ENCODE data around the gene PMEPA1.

PMEPA1 gene

DNA sequence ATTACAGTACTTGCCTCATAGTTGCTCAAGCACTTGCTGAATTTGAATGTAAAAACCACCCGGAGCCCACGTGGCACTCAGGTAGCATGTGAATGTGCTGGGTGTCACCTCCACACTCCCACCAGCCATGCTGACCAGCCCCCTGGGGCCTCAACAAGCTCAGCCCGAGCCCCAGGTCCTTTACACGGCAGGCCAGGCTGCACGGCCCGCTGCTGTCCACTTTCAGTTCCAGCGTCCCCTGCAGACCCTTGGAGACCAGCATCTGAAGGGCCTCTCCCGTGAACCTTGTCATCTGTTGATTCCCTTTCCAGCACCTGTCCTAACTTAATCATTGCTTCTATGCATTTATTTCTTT is 56.3 kb downstream of the PMEPA1 start:
- Histone ChIP-seq H3K4me2 (ENCODE audit: low read length) (no peak overlapping the region), H3K9me3 (ENCODE audit: control insufficient read depth, insufficient read depth, low read length) (no peaks in the 10 kb centered on the region), H3F3A (ENCODE audit: control insufficient read depth, insufficient read depth) (no peaks in the 10 kb centered on the region), H3K27ac (ENCODE audit: low read depth, low read length) (no peak overlapping the region), H3K4me1 (ENCODE audit: control insufficient read depth, low read length) (peaks cover 22% of the 10 kb centered on the region), H4K20me1 (ENCODE audit: control insufficient read depth, insufficient read depth, low read depth, low read length) (no peaks in the 10 kb centered on the region), H3K27me3 (ENCODE audit: control insufficient read depth, low read length) (no peaks in the 10 kb centered on the region), H3K36me3 (ENCODE audit: control insufficient read depth, low read length) (peaks cover 14% of the 10 kb centered on the region), H3K79me2 (ENCODE audit: control insufficient read depth, low read length) (no peaks in the 10 kb centered on the region), H3K9me2 (replicated peaks; ENCODE audit: control insufficient read depth, low read length) (no peaks in the 10 kb centered on the region), H3K4me3 (ENCODE audit: low read length) (no peak overlapping the region)
- TF ChIP-seq EZH2phosphoT487 (IDR thresholded peaks at IDR 0.05; ENCODE audit: borderline replicate concordance, low read length) = no peak
- TF ChIP-seq, protein P1, sequence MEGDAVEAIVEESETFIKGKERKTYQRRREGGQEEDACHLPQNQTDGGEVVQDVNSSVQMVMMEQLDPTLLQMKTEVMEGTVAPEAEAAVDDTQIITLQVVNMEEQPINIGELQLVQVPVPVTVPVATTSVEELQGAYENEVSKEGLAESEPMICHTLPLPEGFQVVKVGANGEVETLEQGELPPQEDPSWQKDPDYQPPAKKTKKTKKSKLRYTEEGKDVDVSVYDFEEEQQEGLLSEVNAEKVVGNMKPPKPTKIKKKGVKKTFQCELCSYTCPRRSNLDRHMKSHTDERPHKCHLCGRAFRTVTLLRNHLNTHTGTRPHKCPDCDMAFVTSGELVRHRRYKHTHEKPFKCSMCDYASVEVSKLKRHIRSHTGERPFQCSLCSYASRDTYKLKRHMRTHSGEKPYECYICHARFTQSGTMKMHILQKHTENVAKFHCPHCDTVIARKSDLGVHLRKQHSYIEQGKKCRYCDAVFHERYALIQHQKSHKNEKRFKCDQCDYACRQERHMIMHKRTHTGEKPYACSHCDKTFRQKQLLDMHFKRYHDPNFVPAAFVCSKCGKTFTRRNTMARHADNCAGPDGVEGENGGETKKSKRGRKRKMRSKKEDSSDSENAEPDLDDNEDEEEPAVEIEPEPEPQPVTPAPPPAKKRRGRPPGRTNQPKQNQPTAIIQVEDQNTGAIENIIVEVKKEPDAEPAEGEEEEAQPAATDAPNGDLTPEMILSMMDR (IDR thresholded peaks at IDR 0.05; ENCODE audit: low read depth, low read length, poor library complexity, severe bottlenecking) = no peak

DNA sequence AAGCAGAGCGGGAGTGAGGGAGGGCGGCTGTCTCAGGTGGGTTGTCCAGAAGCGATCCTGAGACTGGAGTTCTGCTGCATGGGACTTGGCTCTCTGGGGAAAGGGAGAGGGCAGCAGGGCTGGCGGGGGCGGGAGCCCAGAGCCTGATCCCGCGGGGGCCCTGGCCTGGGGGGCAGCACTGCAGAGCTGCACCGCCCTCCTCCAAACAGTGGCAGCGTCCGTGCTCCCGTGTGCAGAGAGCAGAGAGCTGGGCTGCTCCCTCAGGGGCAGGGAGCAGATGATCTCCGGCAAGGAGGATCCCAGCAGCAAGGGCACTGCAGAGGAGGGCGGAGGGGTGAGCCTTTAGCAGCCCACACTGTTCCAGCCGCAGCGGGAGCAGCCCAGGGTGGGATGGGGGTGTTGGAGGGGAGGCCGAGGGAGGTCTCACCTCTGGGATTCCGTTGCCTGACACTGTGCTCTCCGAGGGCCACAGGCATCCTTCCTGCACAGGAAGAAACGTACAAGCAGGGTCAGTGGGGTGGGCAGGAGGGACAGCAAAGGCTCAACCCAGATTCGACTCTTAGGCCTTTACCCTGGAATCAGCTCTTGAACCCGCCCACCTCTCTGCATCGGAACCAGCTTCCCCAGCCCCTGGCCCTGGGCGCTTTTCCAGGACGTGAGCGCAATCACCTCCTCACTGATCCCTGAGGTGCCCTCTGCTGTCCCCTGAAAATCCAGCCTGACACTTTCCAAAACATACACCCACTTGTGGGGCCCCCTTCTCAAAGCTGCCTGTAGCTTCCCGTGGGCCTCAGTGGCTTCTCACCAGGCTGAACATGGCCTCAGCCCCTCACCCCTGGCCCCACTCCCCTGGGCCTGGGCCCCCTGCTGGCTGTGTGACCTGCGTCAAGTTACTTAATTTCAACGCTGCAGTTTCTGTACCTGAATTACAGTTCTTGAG is 56.9 kb downstream of the PMEPA1 start:
- no peak overlapping the region for H3K4me2 ChIP-seq (ENCODE audit: low read length)
- H3K9me3 ChIP-seq (ENCODE audit: control insufficient read depth, insufficient read depth, low read length) = no peaks in the 10 kb centered on the region
- H3K4me3 ChIP-seq (ENCODE audit: low read length) = no peak overlapping the region
- H3K36me3 ChIP-seq (ENCODE audit: control insufficient read depth, low read length) = peaks cover 14% of the 10 kb centered on the region
- peaks cover 16% of the 10 kb centered on the region for H3K4me1 ChIP-seq (ENCODE audit: control insufficient read depth, low read length)
- H4K20me1 ChIP-seq (ENCODE audit: control insufficient read depth, insufficient read depth, low read depth, low read length) = no peaks in the 10 kb centered on the region
- H3K9me2 ChIP-seq (replicated peaks; ENCODE audit: control insufficient read depth, low read length) = no peaks in the 10 kb centered on the region
- no peak for TF ChIP-seq EZH2phosphoT487 (IDR thresholded peaks at IDR 0.05; ENCODE audit: borderline replicate concordance, low read length)
- TF ChIP-seq, protein P1 (IDR thresholded peaks at IDR 0.05; ENCODE audit: low read depth, low read length, poor library complexity, severe bottlenecking) = peak; percentile 52
- H3K27me3 ChIP-seq (ENCODE audit: control insufficient read depth, low read length) = no peaks in the 10 kb centered on the region
- no peaks in the 10 kb centered on the region for H3F3A ChIP-seq (ENCODE audit: control insufficient read depth, insufficient read depth)
- H3K79me2 ChIP-seq (ENCODE audit: control insufficient read depth, low read length) = no peaks in the 10 kb centered on the region
- no peak overlapping the region for H3K27ac ChIP-seq (ENCODE audit: low read depth, low read length)

DNA sequence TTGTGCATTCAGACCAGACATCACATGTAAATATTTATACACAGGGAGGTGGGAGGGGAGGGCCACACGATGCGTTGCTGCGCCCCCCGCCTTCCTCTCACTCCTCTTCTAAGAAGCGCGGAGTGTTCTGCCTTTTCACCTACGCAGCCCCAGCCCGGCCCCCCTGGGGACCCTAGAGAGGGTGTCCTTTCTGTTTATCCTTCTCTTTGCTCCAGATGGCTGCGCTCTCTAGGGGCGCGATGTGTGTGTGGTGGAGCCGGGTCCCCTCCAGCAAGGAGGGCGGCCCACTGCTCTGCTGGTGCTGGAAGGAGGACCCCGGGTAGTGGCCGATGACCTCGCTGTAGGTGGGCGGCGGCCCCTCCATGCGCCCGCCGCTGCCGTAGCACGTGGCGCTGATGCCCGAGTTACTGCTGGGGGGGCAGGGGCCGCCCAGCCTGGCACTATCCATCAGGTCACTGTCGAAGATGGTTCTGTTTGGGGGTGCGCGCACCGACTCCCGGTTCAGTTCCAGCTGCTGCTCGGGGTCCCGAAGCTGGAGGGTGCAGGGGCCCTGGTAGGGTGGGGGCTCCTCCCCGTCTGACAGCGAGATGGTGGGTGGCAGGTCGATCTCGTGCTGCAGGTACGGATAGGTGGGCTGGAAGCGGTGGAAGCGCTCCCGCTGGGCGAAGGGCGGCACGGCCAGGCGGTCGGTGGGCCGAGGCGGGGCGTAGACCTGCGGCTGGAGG is 57.8 kb downstream of the PMEPA1 start:
- Histone ChIP-seq H3K9me3 (ENCODE audit: control insufficient read depth, insufficient read depth, low read length) (no peaks in the 10 kb centered on the region), H3K4me1 (ENCODE audit: control insufficient read depth, low read length) (peaks cover 8% of the 10 kb centered on the region), H3K9me2 (replicated peaks; ENCODE audit: control insufficient read depth, low read length) (no peaks in the 10 kb centered on the region), H3K4me3 (ENCODE audit: low read length) (no peak overlapping the region), H4K20me1 (ENCODE audit: control insufficient read depth, insufficient read depth, low read depth, low read length) (no peaks in the 10 kb centered on the region), H3K79me2 (ENCODE audit: control insufficient read depth, low read length) (no peaks in the 10 kb centered on the region), H3K27ac (ENCODE audit: low read depth, low read length) (no peak overlapping the region), H3K4me2 (ENCODE audit: low read length) (no peak overlapping the region), H3K36me3 (ENCODE audit: control insufficient read depth, low read length) (peaks cover 8% of the 10 kb centered on the region), H3F3A (ENCODE audit: control insufficient read depth, insufficient read depth) (no peaks in the 10 kb centered on the region), H3K27me3 (ENCODE audit: control insufficient read depth, low read length) (no peaks in the 10 kb centered on the region)
- TF ChIP-seq, protein P1 (IDR thresholded peaks at IDR 0.05; ENCODE audit: low read depth, low read length, poor library complexity, severe bottlenecking) = no peak
- TF ChIP-seq EZH2phosphoT487 (IDR thresholded peaks at IDR 0.05; ENCODE audit: borderline replicate concordance, low read length) = no peak
